Measurements from ENCODE around the gene CYB5B.

CYB5B gene

GRCh38 chr16:69424053-69424934 lies at the start of gene CYB5B:
CYB5B (plus strand) TSS chr16:69424619; CDS start chr16:69424684, 65 bp downstream.
- peak; percentile 83 to 98 (median 91) for DNase-seq
- intact Hi-C loops (cut with DNase I): loop anchor here (10.0 kb wide), 1 partner anchor 141 kb away; the partner anchor contains the start of gene NFAT5

- intact Hi-C loops (cut with DNase I): no loop called here
- no peak for DNase-seq
Observed at GRCh38 chr16:69376393-69377059, 47.9 kb upstream of the CYB5B start.

GRCh38 chr16:69378036-69378435 lies 46.4 kb upstream of the CYB5B start:
- intact Hi-C loops (cut with DNase I): no loop called here
- DNase-seq: no peak

- intact Hi-C loops (cut with DNase I): no loop called here
- DNase-seq: no peak
Observed at GRCh38 chr16:69378760-69379159, 45.7 kb upstream of the CYB5B start.

GRCh38 chr16:69381231-69381630 lies 43.2 kb upstream of the CYB5B start:
- intact Hi-C loops (cut with DNase I): no loop called here
- DNase-seq: no peak

- no peak for DNase-seq
- intact Hi-C loops (cut with DNase I): no loop called here
Observed at GRCh38 chr16:69382421-69382820, 42.0 kb upstream of the CYB5B start.

- intact Hi-C loops (cut with DNase I): loop anchor here (1.0 kb wide), 1 partner anchor 46 kb away; the partner anchor contains the start of genes COG8 and NIP7
Observed at GRCh38 chr16:69384974-69385373, 39.4 kb upstream of the CYB5B start.

GRCh38 chr16:69386596-69386995 lies 37.8 kb upstream of the CYB5B start:
- intact Hi-C loops (cut with DNase I): no loop called here
- DNase-seq: no peak

More at GRCh38 chr16:69384974-69385373, 39.4 kb upstream of the CYB5B start:
- no peak for DNase-seq

GRCh38 chr16:69393898-69394849 lies 30.2 kb upstream of the CYB5B start:
- no peak for DNase-seq
- intact Hi-C loops (cut with DNase I): no loop called here

- DNase-seq: no peak
- intact Hi-C loops (cut with DNase I): loop anchor here (2.0 to 5.0 kb wide), 4 partner anchors 87 to 359 kb away; partner anchors contain the start of genes NFAT5 and NOB1
Observed at GRCh38 chr16:69395859-69396186, 28.6 kb upstream of the CYB5B start.

GRCh38 chr16:69396187-69397061 lies 28.0 kb upstream of the CYB5B start:
- intact Hi-C loops (cut with DNase I): loop anchor here (2.0 to 5.0 kb wide), 4 partner anchors 86 to 358 kb away; partner anchors contain the start of genes NFAT5 and NOB1
- peak in 5 of 10 donors; percentile 38 to 72 (median 70) for DNase-seq

- DNase-seq: peak in 5 of 10 donors; percentile 31 to 86 (median 47)
- intact Hi-C loops (cut with DNase I): loop anchor here (2.0 to 5.0 kb wide), 4 partner anchors 85 to 357 kb away; partner anchors contain the start of genes NFAT5 and NOB1
Observed at GRCh38 chr16:69397821-69398521, 26.4 kb upstream of the CYB5B start.

GRCh38 chr16:69399361-69399760 lies 25.1 kb upstream of the CYB5B start:
- intact Hi-C loops (cut with DNase I): loop anchor here (5.0 kb wide), 1 partner anchor 168 kb away; the partner anchor contains the start of gene NFAT5
- no peak for DNase-seq

GRCh38 chr16:69402439-69402838 lies 22.0 kb upstream of the CYB5B start:
- no peak for DNase-seq
- intact Hi-C loops (cut with DNase I): no loop called here

- DNase-seq: peak in 1 of 10 donors; percentile 67
- intact Hi-C loops (cut with DNase I): no loop called here
Observed at GRCh38 chr16:69404275-69404805, 20.1 kb upstream of the CYB5B start.

GRCh38 chr16:69405326-69405725 lies 19.1 kb upstream of the CYB5B start:
- intact Hi-C loops (cut with DNase I): no loop called here
- DNase-seq: no peak

- intact Hi-C loops (cut with DNase I): no loop called here
- DNase-seq: no peak
Observed at GRCh38 chr16:69405757-69406156, 18.7 kb upstream of the CYB5B start.

- intact Hi-C loops (cut with DNase I): no loop called here
- DNase-seq: peak in 1 of 10 donors; percentile 27
Observed at GRCh38 chr16:69406780-69407331, 17.6 kb upstream of the CYB5B start.

All from posterior cingulate gyrus (tissue), 11 donors.